Vagina (tissue), 2 donors: Measurements from ENCODE around the gene LDLRAD4. TPM values are rescaled to one million over a fixed set of nuclear protein-coding genes. Genes with fewer than 3 reads are reported as not detected.
"Not testable (repeated sequence)": the region's sequence is repeated elsewhere in the genome, so short reads cannot be mapped to it uniquely, and the experiment has no call there.

Experiments
- DNase-seq, 2 donors: peaks; one replicate each; pipeline ENCODE4 v3.0.0-alpha.2; 2017; ENCODE audit errors: extremely low spot score in 2 of 2
- H3K27ac ChIP-seq: fragments of 200-600 bp; sonication (generic); one replicate; pipeline ENCODE4 v1.5.1; 2019
- H3K27me3 ChIP-seq: fragments of 200-600 bp; sonication (generic); one replicate; pipeline ENCODE4 v1.5.1; 2019
- H3K36me3 ChIP-seq, 2 donors: fragments of 200-600 bp; sonication (generic); one replicate each; pipeline ENCODE4 v1.5.1; 2017 to 2019
- H3K4me1 ChIP-seq: fragments of 200-600 bp; sonication (generic); one replicate; pipeline ENCODE4 v1.5.1; 2019
- H3K4me3 ChIP-seq, 2 donors: fragments of 200-600 bp; sonication (generic); 1 replicate in 1 of 2; 2 replicates in 1 of 2; pipeline ENCODE4 v1.5.1; 2016 to 2019
- H3K9me3 ChIP-seq: fragments of 200-600 bp; sonication (generic); one replicate; pipeline ENCODE4 v1.5.1; 2019
- POLR2A ChIP-seq, 2 donors: fragments of 450-650 bp; IDR thresholded peaks; one replicate each; pipeline ENCODE4 v1.6.1; 2017; ENCODE audit warnings: antibody characterized with exemption in 2 of 2, mild to moderate bottlenecking in 2 of 2, moderate library complexity in 2 of 2
- POLR2AphosphoS5 ChIP-seq, 2 donors: sonication (generic); formaldehyde crosslinking; IDR thresholded peaks; one replicate each; pipeline ENCODE4 v1.9.0; 2017; ENCODE audit warnings: antibody characterized with exemption in 2 of 2, mild to moderate bottlenecking in 2 of 2, low read depth in 1 of 2; ENCODE audit not compliant: insufficient read depth in 1 of 2
- intact Hi-C: fragments of 100-400 bp; cut with DNase I; formaldehyde crosslinking; loops from one replicate; pipeline ENCODE4 v1.15.1; 2023
- total RNA-seq: library from RNA; depleted of rRNA; stranded (reverse); fragments of >200 nt; gene quantifications from one replicate; pipeline ENCODE4 v1.2.3, GENCODE V29; 2016
- TF ChIP-seq, protein P1 (sequence below), 3 experiments: fragments of 450-650 bp in 2 of 3; fragments of 200-600 bp in 1 of 3; sonication (generic) in 1 of 3; IDR thresholded peaks; one replicate each; pipeline ENCODE4 v1.5.1; 2017 to 2019; ENCODE audit warnings: antibody characterized with exemption in 3 of 3, mild to moderate bottlenecking in 2 of 3, moderate library complexity in 2 of 3

Gene LDLRAD4
- total RNA-seq, 1 donor from 2014 or later, result 24.3 TPM

DNA sequence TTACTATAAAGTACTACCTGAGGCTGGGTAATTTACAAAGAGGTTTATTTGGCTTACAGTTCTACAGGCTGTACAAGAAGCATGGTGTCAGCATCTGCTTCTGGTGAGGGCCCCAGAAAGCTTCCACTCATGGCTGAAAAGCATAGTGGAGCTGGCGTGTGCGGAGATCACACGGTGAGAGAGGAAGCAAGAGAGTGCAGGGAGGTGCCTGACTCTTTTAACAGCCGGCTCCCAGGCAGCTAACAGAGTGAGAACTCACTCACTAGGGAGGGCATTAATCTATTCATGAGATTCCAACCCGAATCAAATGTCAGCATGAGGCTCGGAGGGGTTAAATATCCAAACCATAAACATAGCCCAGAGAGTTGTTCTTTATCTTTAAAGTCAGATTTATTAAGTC, 117.3 kb downstream of the LDLRAD4 start:
- Histone ChIP-seq H3K36me3 (no peaks in the 10 kb centered on the region), H3K4me3 (no peak overlapping the region), H3K27me3 (no peaks in the 10 kb centered on the region), H3K4me1 (peaks cover 5% of the 10 kb centered on the region), H3K9me3 (no peaks in the 10 kb centered on the region), H3K27ac (no peak overlapping the region)
- DNase-seq, result no peak
- TF ChIP-seq, protein P1, sequence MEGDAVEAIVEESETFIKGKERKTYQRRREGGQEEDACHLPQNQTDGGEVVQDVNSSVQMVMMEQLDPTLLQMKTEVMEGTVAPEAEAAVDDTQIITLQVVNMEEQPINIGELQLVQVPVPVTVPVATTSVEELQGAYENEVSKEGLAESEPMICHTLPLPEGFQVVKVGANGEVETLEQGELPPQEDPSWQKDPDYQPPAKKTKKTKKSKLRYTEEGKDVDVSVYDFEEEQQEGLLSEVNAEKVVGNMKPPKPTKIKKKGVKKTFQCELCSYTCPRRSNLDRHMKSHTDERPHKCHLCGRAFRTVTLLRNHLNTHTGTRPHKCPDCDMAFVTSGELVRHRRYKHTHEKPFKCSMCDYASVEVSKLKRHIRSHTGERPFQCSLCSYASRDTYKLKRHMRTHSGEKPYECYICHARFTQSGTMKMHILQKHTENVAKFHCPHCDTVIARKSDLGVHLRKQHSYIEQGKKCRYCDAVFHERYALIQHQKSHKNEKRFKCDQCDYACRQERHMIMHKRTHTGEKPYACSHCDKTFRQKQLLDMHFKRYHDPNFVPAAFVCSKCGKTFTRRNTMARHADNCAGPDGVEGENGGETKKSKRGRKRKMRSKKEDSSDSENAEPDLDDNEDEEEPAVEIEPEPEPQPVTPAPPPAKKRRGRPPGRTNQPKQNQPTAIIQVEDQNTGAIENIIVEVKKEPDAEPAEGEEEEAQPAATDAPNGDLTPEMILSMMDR (IDR thresholded peaks at IDR 0.05), result no peak
- TF ChIP-seq POLR2AphosphoS5 (IDR thresholded peaks at IDR 0.05; ENCODE audit: insufficient read depth in 1 of 2, low read depth in 1 of 2), result no peak
- intact Hi-C loops, result no loop called here

DNA sequence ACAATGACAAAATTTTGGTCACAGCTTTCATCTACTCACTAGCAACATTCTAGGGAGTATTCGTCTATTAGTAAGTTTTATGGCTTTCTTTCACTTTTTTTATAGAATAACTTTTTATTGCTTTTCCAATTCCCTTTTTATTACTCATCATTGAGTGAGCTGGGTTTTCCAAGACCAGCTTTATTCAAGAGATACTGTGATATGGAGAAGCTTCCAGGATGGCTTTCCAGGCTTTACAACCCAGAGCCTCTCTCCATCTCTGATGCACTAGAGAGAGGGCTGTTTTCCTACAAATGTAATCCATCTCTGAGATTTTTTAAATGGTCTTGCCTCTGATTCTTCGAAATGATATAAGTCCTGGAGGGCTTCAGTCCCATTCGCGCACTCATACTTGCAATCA, 118.3 kb downstream of the LDLRAD4 start:
- H3K36me3 ChIP-seq, result no peaks in the 10 kb centered on the region
- no peak overlapping the region for H3K4me3 ChIP-seq
- H3K27ac ChIP-seq, result no peak overlapping the region
- H3K27me3 ChIP-seq, result no peaks in the 10 kb centered on the region
- peaks cover 5% of the 10 kb centered on the region for H3K4me1 ChIP-seq
- TF ChIP-seq POLR2AphosphoS5 (IDR thresholded peaks at IDR 0.05; ENCODE audit: insufficient read depth in 1 of 2, low read depth in 1 of 2) (no peak), POLR2A (IDR thresholded peaks at IDR 0.05) (no peak)
- TF ChIP-seq, protein P1 (IDR thresholded peaks at IDR 0.05), result no peak
- peaks cover 7% of the 10 kb centered on the region for H3K9me3 ChIP-seq
- no peak for DNase-seq
- intact Hi-C loops, result no loop called here

DNA sequence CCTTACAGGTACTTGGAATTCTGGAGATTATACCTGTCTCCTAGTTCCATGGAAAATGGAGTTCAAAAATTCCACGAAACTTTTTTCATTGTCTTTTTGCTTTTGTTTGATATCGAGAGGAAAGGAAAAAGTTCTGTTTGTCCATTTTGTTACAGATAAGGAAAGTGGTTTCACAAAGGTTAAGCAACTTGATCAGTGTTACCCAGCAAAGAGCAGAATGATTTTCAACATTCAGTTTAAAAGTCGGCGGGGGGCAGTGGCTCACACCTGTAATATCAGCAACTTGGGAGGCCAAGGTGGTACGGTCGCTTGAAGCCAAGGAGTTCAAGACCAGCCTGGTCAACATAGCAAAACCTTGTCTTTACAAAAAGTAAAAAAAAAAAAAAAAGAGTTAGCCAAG, 118.8 kb downstream of the LDLRAD4 start:
- intact Hi-C loops, result no loop called here
- DNase-seq, result no peak
- TF ChIP-seq POLR2AphosphoS5 (IDR thresholded peaks at IDR 0.05; ENCODE audit: insufficient read depth in 1 of 2, low read depth in 1 of 2), result no peak
- TF ChIP-seq, protein P1 (IDR thresholded peaks at IDR 0.05), result no peak
- no peak for TF ChIP-seq POLR2A (IDR thresholded peaks at IDR 0.05)
- no peaks in the 10 kb centered on the region for H3K27me3 ChIP-seq
- H3K9me3 ChIP-seq, result peaks cover 7% of the 10 kb centered on the region
- H3K36me3 ChIP-seq, result no peaks in the 10 kb centered on the region
- H3K27ac ChIP-seq, result no peak overlapping the region
- H3K4me3 ChIP-seq, result no peak overlapping the region
- H3K4me1 ChIP-seq, result peaks cover 5% of the 10 kb centered on the region

DNA sequence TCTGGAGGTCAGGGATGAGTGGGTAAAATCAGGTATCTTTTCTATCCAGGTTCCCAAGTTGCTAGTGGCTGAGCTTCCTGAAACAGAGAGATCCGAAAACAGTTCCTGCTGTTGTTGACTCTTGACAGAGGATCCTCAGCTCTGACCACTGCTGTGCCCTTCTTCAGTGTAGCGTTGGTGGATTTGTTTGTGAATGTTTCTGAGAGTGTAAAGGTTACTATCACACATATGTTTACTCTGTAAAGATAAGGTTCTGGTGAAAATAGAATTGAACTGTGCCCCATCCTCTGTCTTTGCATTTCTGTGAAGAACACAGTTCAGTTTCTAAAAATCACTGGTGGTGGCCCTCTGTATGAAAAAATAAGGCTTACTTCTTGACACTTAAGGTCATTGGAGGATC, 119.8 kb downstream of the LDLRAD4 start:
- Histone ChIP-seq H3K36me3 (no peaks in the 10 kb centered on the region), H3K27ac (no peak overlapping the region), H3K27me3 (no peaks in the 10 kb centered on the region), H3K4me3 (no peak overlapping the region), H3K4me1 (peaks cover 5% of the 10 kb centered on the region), H3K9me3 (peaks cover 7% of the 10 kb centered on the region)
- TF ChIP-seq POLR2AphosphoS5 (IDR thresholded peaks at IDR 0.05; ENCODE audit: insufficient read depth in 1 of 2, low read depth in 1 of 2), result no peak
- TF ChIP-seq, protein P1 (IDR thresholded peaks at IDR 0.05), result no peak
- no peak for TF ChIP-seq POLR2A (IDR thresholded peaks at IDR 0.05)
- DNase-seq, result no peak
- intact Hi-C loops, result no loop called here

GRCh38 chr18:13339653-13340052, 121.1 kb downstream of the LDLRAD4 start:
- intact Hi-C loops, result no loop called here

DNA sequence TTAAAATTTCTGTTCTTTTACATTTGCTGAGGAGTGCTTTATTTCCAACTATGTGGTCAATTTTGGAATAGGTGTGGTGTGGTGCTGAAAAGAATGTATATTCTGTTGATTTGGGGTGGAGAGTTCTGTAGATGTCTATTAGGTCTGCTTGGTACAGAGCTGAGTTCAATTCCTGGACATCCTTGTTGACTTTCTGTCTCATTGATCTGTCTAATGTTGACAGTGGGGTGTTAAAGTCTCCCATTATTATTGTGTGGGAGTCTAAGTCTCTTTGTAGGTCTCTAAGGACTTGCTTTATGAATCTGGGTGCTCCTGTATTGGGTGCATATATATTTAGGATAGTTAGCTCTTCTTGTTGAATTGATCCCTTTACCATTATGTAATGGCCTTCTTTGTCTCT, 127.9 kb downstream of the LDLRAD4 start:
- H3K36me3 ChIP-seq, DNase-seq, intact Hi-C loops, H3K4me1 ChIP-seq, H3K27me3 ChIP-seq, H3K27ac ChIP-seq, H3K9me3 ChIP-seq, H3K4me3 ChIP-seq: not testable (repeated sequence)

More at GRCh38 chr18:13339653-13340052, 121.1 kb downstream of the LDLRAD4 start:
- Histone ChIP-seq H3K9me3 (peaks cover 7% of the 10 kb centered on the region), H3K4me3 (no peak overlapping the region), H3K27ac (no peak overlapping the region), H3K36me3 (no peaks in the 10 kb centered on the region), H3K4me1 (peaks cover 5% of the 10 kb centered on the region), H3K27me3 (no peaks in the 10 kb centered on the region)
- no peak for DNase-seq
- TF ChIP-seq POLR2A (IDR thresholded peaks at IDR 0.05) (no peak), POLR2AphosphoS5 (IDR thresholded peaks at IDR 0.05; ENCODE audit: insufficient read depth in 1 of 2, low read depth in 1 of 2) (no peak)
- TF ChIP-seq, protein P1 (IDR thresholded peaks at IDR 0.05), result no peak
